ENCODE measurements around the gene JAK1.

GRCh38 chr1:64932962-64933295, 33.4 kb downstream of the JAK1 start:
- TF ChIP-seq CTCF (IDR thresholded peaks at IDR 0.05) (no peak), POLR2A (IDR thresholded peaks at IDR 0.05) (no peak)
